HK-2 (cell line): ENCODE data around the gene GALNT9.

Experiments used
- DNase-seq: peaks from one replicate; pipeline ENCODE4 v3.0.0-alpha.2; 2018; ENCODE audit not compliant: unreplicated experiment

Gene GALNT9

DNA sequence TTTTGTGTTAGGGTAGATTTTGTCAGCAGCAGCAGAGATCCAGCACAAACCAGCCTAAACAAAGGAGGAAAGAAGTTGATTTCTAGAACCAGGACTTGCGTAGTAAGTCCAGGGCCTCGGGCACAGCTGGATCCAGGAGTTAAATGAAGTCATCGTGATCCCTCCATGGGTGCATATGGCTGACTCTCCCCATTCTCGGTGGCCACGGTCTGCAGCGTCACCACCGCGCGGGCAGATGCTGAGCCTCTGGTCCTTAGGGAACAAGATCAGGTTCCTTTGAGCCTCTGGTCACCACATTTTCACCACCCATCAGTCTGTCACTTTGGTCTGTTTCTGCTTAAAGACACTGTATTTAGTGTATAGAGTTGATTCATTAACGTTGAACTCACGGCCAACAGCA is 14.8 kb upstream of the GALNT9 start:
- no peak for DNase-seq

DNA sequence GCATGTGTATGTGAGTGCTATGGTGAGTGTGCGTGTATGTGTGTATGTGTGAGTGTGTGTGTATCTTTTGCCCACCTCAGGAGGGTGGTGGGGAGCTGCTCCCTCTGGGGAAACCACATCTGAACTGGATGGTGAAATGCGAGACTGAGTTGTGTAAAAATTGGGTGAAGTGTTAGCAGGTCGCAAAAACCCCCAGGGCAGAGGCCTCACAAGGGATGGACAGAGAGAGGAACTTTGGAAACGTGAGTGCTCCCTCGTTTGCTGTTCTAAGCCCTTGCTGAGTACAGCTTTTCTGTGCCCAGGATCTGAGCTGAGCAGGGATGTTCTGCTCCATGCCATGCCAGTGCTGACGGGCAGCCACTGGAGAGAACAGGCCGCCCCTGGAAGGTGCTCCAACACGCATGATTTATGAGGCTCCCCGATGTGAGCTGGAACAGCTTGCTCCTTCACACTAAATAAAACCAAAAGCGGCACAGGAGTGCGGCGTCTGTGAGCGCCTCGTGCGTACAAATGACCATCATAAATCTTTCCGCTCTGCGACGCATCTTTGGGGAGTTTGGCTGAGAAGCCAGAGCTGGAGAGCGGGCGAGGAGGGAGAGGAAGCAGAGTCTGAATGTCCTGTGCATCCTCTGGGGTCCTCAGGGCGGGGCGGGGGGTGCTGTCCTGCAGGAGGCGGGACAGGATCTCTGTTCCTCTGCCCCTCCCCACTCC is 14.1 kb upstream of the GALNT9 start:
- DNase-seq = no peak

DNA sequence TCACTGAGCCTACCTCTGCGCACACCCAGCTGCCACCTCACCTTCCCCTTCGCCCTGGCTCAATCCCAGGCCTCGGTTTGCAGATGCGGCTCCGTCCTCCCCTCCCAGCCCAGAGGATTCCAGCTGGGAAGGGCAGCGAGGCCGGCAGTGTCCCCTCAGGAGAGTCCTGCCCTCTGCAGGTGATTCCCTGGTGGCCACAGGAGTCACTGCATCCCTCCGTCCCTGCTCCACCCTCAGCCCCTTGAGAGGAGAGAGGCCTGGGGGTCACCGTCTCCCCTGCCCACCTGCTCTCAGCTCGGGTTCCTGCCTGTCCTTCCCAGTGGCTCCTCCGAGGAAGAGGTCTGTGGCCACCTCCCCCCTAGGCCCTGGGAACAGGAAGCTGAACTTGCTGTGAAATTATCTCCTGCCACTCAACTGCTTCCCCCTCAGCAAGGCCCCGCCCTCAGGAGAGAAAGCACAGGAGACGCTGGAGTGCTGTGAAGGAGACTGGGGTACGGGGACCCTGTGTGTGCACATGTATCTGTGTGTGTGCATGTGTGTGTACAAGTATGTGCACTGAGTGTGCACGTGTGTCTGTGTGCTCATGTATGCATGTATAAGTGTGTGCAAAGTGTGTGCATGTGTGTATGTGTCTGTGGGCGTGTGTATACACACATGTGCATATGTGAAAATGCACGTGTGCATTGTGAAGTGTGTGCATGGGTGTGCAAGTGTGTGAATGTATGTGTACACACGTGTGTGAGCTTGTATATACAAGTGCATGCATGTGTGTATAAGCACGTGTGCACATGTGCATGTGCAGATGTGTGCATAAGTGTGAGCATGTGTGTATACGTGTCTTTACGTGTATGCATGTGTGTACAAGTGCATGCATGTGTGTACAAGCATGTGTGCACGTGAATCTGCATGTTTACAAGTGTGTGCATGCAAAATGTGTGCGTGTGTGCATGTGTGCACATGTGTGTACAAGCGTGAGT is 13.2 kb upstream of the GALNT9 start:
- DNase-seq = no peak

DNA sequence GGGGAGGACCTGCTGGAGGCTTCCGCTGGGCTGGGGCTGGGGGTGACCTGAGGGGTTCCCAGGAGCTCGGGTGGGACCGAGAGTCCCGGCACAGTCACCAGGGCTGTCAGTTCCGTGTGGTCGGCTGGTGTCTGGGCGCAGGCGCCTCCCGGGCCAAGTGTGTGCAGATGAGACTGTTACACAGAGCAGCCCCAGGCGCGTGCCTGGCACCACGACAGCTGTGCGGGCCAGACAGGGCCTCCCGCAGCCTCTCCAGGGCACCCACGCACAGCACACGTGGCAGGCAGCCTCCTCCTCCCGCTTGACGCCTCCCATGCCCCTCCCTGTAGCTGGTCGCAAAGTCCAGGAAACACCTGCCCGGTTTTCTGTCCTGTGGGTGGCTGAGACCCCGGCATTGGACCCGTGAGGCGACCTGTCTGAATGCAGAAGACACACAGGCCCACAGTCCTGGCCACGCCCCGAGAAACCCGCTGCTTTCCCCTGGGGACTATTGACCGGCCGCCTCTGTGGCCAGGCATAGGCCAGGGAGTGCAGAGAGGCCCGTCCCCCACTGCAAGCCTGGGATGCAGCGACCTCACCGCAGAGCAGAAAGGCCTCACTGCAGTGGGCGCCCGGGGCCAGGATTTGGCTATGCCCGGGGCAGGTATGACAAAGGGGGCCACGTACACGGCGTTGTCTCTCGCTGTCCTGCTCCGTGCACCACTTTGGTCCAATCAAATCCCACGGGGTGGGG is 12.1 kb upstream of the GALNT9 start:
- no peak for DNase-seq

DNA sequence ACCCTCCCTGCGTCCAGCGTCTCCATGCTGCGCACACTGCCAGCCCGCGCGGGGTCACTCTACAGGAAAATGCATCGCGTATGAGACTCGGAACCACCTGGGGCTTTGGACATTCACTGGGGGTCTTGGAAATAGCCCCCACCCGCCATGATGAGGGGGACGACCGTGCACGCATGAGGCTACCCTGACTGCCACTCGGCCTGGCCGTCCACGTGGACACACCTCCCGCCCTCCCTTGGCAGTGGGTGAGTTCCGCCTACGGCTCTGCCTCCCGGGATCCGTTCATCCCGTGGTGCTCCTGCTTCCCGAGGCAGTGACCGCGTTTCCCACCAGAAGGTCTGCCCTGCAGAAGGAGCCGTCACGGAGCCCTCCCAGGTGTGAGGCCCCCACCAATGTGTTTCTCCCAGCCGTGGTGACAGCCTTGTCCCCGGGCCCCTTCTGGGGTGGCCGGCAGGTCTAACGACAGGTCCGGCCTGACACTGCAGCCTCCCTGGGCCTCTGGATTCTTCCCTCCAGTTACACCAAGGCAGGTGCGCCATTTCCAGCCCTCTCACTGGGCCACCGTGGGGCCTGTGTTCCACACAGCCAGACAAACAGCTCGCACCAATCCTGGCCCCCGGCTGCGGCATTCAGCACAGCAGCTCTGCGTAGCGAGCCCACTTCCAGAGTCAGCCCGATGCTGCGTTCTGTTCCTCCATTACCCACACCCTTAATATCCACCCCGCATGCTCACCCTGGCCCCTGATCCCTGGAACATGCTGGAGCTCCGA is 11.1 kb upstream of the GALNT9 start:
- no peak for DNase-seq

DNA sequence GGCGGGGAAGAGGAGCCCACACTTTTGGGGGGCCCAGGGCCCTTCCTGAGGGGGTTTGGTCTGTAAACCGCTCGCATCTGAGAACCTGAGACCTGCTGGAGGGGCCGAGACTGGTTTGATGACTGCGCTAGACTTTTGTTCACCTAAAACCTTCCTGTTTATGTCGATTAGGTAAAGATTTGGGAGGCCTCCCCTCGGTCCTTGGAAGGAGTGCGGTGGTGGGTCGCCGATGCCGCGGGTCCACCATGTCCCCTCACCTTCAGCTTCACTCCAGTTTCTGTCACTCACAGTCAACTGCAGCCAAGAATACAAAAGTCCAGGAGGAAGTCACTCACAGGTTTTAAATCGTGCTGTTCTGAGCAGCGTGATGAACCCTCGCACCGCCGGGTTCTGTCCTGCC is 10.5 kb upstream of the GALNT9 start:
- DNase-seq = no peak

DNA sequence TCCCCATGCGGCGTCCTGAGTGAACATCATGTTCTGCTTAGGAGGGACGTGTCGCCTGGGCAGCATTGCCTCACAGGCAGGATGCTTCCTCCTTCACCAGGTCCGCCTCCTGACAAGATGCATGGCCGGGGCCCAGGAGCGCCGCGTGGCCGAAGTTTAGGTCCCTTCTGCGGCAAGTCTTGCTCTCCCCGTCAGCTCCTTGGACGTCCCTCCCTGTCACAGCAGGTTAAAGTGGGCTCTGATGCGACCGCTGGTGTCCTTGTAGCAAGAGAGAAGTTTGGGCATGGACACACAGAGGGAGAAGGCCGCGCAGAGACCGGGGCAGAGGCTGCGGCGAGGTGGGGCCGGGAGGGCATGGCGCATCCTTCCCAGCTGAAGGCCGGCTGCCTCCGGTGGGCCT is 9.4 kb upstream of the GALNT9 start:
- no peak for DNase-seq

DNA sequence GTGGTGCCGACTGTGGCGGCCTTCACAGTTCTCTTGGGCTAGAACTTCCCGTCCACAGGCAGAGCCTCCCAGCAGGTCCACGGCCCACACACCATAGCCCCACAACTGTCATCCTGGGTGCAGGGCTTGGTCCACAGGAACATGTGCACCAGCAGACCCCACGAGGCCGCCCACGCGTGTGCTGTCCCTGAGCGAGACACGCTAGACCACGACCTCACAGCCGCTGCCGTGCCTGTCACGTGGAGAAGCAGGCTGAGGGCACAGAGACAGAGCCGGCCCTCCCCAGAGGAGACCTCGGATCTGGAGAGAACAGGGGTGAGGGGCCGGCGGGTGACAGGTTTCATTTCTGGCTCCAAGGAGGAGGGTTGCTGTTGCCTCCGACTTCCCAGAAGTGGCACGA is 8.9 kb upstream of the GALNT9 start:
- no peak for DNase-seq

DNA sequence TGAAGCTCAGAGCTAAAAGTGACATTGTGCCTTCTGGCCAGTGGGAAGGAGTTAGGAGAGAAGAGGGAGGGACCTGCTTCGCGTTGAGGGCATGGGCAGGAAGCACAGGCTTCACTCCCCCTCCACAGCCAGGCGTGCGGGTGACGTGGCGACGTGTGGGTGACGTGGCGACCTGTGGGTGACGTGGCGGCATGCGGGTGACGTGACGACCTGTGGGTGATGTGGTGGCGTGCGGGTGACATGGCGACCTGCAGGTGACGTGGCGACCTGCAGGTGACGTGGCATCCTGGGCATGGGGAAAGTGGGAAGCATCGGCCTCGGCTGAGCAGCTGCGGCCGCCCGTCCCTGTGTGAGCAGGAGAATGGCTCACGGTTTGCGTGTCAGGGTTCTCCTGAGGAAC is 8.2 kb upstream of the GALNT9 start:
- no peak for DNase-seq

DNA sequence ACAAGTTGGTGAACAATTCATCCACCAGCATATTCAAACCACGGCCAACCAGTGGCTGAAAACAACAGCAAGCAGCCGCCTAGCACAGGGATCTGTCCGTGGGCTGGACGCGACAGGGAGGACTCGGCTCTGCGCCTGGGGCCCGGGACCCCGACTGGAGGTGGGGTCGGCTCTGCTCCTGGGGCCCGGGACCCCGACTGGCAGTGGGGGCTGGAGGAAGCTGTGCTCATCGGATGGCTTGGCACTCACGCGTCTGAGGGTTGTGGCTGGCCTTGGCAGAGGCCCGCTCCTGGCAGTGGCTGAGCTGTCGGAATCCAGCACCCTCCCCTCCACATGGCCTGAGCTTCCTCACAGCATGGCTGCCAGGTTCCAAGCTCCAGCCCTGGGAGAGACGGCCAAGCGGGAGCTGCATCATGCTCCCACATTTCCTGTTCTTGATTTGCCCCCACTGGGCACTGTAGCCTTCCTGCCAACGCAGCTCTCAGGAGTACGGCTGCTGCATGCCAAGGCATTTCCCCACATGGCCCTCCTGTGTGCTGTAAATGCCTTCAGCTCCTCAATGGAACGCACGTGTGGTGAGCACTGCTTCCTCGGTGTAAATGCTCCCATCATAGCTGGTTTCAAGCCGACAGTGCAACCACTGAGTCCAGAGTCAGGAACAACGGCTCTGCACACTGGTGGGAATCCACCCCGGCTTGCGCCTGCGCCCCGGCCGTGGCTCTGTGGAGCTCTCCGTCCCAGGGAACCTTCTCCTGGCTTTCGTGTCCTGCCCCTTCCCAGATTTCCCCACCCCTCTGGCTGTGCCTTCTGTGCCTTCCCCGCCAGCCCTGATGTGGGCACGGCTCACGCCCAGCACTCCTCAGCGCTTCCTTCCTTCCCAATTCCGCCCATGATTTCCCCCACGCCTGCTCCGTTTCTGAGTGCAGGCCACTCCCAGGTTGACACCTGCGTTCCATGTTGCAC is 7.3 kb upstream of the GALNT9 start:
- no peak for DNase-seq

DNA sequence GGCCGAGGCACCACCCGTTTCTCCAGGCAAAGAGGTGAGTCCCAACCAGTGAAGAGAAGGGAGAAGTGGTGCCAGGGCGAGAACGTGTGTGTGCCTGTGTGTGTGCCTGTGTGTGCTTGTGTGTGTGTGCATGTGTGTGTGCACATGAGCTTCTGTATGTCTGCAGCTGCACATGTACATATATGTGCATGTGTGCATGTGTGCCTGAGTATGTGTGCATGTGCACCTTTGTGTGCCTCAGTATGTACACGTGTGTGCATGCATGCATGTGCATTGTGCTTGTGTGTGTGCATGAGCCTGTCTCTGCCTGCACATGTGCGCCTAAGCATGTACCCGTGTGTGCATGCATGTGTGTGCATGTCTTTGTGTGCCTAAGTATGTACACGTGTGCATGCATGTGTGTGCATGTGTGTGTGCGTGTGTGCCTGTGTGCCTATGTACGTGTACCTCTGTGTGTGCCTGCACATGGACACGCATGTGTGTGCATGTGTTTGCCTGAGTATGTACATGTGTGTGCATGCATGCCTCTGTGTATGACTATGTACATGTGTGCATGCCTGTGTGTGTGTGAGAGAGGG is 5.9 kb upstream of the GALNT9 start:
- DNase-seq = no peak

DNA sequence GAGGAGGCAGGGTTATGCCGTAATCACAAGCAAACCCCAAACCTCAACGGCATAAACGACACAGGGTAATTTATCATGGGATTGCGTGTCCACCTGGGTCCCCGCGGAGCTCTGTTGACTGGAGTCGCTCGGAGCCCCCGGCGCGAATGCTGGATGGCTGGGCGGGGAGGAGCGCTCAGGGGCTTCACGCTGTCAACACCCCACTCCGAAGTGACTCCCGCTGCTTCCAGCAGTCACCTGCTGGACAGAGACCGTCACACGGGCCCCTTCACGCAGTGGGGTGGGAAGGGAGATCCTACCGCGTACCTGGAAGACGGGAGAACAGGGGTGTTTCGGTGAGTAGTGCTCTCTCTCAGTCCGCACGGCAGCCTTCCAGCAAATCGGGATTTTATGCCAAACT is 4.4 kb upstream of the GALNT9 start:
- no peak for DNase-seq

DNA sequence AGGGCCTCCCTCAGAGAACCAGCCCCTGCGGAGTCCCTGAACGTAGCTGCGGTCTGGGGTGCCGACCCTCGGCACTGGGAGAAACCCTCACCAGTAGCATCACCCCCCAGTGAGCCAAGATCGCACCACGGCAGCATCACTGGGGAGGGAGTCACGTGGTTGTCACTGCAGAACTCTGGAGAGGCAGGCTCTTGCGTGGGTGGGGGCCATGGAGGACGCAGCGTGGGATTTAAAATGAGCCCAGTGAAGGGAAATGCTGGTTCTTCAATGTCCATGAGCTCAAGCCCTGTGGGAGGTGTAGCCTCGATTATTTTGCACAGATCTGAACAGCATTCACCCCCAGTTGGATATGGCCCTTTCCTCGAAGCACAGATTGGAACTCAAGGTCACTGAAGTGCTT is 3.9 kb upstream of the GALNT9 start:
- no peak for DNase-seq

DNA sequence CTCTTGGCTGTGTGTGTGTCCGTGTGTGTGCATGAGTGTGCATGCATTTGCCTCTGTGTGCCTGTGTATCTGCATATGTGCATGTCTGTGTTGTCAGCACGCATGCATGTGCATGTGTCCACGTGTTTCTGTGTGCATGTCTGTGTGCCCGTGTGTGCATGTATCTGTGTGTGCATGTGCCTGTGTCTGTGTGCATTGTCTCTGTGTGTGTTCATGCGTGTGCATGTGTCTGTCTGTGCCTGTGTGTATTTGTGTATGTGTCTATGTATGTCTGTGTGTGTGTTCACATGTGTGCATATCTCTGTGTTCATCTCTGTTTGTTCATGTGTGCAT is 1.1 kb upstream of the GALNT9 start:
- no peak for DNase-seq

DNA sequence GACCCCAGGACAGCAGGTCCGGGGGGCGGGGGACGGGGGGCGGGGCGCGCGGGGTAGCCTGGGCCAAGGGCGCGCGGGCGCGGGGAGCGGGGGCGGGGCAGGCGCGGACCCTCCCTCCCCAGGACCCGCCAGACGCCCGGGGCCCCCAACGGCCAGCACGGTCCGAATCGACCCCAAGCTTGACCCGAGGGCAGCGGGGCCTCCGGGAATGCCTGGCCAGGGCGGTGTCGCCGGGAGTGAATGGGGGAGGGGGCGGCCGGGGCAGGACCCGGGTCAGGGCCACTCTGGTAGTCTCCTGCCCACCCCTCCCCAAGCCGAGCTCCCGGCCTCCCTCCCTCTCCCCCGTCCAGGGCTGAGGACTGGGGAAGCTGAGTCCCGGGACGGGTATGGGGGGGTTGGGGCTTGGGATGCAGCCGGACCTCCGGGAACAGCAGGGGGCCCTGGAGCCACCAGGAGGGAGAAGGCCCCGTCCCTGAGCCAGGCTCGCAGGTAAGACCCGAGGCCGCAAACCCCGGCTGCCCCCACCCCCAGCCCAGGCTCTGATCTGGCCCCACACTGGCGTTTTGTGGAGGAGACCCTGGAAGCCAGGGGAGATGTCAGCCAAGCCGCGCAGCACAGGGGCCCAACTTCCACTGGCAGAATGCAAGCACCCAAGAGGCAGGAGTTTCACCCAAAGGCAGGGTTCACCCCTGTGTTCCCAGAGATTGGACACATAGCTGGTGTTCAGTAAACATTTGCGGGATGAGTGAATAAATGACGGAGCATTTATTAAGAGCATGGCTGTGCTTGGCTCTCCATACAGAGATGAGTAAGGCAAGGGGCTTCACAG is 545 bp upstream of the GALNT9 start:
- DNase-seq = no peak

DNA sequence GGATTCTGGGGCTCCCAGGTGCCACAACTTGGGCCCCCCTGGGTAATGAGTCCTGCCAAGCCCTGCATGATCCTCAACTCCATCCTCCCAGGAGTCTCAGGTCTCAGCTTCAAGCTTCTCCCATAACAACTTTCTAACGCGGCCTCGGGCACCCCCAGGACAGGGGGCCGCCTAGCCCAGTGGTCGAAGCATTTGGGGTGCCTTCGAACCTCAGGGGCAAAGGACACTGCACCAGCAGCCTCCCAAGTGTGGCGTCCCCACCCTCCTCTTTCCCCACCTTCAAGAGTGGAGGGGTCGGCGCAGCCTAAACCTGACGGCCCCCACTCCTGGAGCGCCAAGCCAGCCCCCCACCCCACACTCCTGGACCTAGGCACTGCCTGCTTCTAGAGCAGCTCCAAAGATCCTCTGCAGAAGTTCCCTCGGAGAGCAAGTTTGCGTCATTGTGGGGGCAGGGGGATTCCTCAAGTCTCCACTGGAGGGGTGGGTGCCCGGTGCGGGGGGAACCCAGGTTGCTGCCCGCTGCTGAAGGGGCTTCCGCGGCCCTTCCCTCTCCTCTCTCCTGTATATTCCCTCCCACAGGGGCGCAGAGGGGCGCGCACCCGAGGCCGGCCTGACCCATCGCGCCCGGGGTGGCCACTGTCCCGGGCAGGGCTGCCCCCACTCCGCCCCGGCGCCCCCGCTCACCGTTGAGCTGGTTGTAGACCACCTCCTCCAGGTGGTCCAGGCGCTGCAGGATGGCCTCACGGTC is 933 bp downstream of the GALNT9 start:
- no peak for DNase-seq

DNA sequence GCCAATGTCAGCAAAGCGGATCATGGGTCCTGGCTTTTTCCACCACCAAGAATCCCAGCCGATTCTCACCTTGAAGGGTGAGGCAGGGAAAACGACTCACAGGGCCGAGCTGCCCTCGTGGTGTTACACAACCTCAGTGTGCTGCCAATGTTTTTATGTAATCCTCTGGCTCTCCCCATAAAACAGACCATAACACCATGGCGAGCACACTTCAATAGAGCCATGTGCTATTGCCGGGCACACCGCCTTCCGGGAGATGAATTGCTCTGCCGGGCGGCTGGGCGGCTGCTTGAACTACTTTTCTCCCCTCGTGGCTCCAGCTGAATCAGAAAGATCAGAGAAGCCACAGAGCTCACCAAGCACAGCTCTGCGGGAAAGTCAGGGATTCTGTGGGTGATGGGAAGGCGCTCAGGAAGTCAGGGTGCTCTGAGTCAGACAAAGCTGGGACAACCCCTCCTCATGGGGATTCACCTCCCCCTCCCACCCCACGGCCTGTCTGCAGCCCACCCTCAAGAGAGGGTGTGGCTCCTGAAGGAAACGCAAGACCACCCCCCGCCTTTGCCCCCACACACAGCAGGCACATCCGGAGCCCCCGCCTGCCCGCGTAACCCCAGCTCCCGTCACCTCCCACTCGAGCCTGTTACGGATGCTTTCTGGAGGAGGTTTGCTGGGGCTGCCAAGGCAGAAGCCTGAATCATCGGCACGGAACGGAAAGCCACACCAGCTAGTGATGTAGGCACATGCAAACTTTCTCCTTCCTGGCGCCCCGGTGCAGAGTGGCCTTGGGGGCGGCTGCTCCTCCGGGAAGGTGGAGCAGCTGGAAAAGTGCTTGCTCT is 1.8 kb downstream of the GALNT9 start:
- peak; percentile 87 for DNase-seq

DNA sequence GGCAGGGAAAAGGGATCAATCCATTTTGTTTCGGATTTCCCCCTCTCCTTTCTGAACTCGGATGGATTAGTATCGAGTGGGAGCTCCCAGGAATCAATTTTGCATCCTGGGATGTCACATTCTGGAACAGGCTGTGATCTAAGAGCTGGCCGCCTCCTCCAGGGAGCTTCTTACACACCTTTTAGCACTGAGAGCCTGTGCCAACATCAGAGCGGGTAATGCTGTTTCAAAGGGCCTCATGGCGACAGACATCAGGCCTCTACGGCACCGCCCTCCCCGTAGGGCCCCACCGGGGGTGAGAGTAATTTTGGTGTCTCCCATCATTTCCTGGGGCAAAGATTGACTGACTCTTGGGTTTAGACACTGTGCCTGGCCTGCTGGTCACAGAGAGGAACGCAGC is 2.7 kb downstream of the GALNT9 start:
- DNase-seq = no peak
